ENCODE measurements around the gene CASP6.

CASP6 gene

DNA sequence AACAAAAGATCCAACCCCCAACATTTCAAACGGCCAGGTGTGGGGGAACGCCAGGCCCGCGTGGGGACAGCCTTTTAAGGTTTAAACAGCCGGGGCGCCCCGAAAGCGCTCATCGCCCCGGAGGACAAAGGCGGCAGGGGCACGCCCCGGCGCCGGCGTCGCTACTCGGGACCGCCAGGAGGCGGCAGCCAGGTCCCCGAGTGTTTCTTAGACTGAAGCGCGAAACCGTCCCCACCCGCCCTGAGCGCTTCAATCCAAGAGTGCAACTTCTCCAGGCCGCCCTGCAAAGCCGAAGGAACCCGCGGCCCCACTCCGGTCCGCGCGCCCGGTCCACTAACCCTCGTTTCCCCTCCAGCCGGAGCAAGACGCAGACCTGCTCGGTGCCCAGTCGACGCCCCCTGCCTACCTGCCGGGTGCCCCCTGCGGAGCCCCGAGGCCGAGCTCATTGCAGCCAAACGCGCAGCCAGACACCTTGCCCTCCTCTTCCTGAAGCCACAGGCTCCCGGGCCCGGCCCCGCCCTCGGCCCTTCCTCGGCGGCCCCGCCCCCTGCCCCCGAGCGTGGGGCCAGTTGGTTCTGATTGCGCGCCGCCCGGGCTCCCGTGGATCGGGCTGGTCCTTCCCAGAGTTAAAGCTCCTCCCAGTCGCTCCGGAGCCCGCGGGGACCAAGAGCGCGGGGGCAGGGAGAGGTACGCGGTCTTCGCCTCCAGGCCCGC, at the start of gene CASP6:
Gene CASP6 (minus strand): TSS at position 496 of the 714 bp plus-strand sequence. CDS start 50 bp downstream, at position 446.
- DNase-seq (ENCODE audit: low read depth): no peak

DNA sequence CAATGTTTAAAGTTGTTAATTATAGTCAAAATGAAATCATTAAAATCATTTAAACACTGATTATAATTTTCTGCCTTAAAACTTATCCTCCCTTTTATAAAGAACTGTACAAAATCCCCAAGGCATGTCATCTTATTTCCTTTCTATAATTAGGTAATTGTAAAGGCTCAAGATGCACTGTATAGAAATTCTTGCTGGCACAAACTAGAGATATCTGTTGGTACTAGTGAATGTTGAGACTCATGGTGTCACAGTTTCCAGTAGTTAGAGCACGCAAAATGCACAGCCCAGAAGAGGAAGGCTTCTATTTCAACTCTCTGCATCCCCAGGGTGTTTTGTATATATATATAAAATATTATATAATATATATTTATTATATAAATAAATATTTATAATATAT, 49.3 kb upstream of the CASP6 start:
- no peak for DNase-seq (ENCODE audit: low read depth)

DNA sequence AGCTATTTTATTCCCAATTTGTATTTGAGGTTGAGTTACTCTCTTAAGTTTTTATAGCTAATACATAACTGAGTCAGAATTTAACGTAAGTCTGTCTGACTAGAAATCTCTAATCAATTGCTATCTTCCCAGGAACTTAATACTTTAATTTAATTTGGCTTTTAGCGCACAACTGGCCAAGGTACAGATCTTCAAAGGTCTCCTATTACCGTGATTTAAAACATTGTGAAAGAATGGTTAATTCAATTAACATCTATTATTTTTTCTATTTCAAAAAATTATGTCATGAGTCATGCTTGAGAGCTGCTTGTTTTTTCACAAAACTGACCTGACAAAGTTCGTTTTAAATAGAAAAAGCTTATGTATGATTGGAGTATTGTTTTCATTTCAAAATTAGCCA, 48.6 kb upstream of the CASP6 start:
- DNase-seq (ENCODE audit: low read depth): no peak

DNA sequence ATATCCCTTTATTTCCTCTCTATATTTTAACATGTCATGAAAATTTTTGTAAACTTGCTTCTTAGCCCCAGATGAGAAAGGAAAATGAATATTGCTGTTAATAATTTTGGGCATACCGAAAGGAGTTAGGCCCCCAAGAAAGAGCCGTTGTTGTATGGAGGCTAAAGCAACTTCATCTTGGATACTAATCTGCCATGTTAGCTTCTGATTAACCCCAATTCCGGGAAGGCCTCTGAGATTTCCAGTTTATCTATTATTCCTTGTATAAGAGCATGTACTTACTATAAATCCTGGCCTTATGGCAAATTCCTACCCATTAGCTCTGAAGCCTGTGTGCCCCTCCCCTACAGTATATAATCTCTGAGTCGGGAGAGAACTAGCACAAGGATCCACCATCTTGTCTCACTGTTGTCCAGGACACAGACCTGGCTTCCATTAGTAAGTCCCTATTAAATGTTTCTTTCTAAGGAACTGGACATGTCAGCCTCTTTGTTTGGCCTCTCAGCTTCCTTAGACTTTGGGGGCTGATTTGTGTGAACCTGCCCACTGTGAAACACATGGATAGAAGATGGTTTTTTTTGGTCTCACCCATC, 47.5 kb upstream of the CASP6 start:
- no peak for DNase-seq (ENCODE audit: low read depth)

DNA sequence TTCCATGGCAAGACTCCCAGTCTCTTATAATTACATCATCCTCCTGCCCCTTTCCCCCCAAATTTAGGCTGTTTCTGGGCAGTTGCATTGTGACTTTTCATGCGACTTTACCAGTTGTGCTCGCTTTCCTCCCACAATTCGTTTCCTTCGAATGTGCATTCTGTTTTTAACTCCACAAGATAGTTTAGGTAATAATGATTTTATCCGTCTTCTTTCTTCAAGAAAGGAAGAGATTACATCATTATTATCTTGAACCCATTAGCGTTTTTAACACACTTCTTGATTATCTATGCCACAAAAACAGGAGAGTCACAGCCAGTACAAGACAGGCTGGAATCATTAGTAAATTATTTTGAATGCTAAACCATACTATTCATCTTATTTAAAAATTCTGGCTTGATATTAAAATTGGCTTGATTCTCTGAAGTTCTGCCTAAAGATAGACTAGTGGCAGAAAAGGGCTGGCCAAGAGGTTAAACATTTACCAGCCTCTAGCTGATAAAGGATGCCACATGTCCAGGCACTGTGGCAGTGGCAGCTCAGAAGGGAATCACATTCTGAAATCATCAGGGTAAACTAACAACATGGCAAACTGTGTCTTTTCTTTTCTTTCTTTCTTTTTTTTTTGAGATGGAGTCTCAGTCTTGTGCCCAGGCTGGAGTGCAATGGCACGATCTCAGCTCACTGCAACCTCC, 46.3 kb upstream of the CASP6 start:
- DNase-seq (ENCODE audit: low read depth): no peak

DNA sequence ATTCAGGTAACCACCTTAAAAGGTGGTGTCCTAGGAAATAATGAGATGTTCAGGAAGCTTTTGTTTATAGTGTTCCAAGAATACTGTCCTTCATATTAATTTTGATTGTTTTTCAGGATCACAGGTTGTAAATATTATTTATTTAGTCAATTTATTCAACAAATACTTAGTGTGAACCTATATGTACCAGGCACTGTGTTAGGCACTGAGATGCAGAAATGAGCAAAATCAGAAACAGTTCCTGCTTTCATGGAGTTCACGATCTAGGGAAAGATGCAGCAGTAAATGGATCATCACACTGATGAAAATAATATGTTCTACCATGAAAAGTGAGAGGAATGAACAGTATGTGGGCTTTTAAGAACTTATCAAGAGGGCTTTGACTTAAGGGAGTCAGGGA, 44.9 kb upstream of the CASP6 start:
- no peak for DNase-seq (ENCODE audit: low read depth)

DNA sequence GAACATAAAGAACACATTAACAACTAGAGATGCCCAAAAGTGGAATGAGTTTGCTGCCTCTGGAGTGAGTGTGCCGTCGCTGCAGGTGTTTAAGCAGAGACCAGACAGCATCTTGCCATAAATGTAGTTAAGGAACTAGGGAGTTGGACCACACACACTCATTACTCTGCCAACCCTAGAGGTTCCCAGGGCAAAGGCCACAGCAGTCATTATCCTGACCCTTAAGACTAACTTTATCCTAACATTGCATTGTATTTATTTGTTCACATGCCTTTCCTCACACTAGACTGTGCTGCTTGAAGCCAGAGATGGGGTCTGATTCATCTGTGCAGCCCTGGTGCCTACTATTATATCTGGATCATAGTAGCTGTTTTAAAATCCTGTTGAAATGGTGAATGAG, 43.5 kb upstream of the CASP6 start:
- no peak for DNase-seq (ENCODE audit: low read depth)

DNA sequence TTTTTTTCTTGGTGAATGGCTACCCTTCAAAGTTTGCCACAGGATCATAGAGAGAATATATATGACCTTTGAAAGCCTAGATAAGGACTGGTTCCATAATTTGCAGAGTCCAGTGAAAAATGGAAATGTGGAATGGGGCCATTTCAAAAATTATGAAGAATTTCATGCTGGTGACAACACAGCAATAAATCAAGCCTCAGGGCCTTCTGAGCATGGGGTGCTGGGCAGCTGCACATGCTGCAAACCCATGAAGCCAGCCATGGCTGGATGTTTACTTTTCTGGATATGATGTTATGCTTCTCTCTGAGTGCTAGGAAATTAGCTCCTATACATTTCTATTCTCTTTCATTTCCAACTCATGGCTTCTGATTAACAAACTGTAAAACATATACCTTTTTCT, 42.6 kb upstream of the CASP6 start:
- DNase-seq (ENCODE audit: low read depth): no peak

DNA sequence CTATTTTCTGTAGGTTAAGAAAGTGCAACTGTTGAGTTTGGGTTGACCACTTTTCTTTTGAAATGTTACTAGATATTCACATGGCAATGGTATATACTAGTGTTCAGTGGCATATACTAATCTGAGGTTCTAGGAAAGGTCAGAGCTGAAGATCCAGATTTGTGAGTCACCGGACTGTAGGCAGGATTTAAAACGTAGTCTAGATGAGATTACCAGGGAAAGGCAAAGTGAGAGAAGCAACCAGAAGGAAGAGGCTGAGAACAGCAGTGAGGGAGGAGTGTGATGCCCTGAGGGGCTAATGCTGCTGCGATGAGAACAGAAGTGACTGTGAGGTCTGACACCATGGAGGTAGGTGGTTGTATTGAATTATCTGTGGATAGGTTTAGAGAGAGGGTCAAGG, 36.3 kb upstream of the CASP6 start:
- no peak for DNase-seq (ENCODE audit: low read depth)

DNA sequence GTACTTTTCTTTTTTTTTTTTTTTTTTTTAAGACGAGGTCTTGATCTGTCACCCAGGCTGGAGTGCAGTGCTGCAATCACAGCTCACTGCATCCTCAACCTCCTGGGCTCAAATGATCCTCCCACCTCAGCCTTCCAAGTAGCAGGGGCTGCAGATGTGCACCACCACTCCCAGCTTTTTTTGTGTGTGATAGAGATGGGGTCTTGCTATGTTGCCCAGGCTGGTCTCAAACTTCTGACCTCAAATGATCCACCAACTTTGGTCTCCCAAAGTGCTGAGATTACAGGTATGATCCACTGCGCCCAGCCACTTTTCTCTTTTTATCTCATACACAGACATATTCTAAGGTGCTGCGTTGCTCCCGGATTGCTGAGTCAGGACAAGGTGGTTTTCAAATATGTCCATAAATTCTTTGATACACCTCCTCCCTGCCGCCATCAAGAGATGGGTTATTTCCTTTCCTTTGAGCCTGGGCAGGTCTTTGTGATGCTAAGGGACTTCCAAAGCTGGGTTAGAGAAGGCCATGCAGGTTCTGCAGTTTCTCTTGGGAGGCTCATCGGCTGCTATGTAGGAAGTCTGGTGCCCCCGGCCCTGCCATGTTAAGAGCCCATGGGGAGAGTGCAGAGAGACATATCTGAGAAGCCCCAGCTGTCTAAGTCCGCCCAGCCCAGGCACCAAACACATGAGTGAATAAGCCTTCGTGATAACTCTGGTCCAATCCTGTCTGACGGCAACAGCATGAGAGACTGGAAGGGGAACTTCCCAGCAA, 35.0 kb upstream of the CASP6 start:
- DNase-seq (ENCODE audit: low read depth): no peak

DNA sequence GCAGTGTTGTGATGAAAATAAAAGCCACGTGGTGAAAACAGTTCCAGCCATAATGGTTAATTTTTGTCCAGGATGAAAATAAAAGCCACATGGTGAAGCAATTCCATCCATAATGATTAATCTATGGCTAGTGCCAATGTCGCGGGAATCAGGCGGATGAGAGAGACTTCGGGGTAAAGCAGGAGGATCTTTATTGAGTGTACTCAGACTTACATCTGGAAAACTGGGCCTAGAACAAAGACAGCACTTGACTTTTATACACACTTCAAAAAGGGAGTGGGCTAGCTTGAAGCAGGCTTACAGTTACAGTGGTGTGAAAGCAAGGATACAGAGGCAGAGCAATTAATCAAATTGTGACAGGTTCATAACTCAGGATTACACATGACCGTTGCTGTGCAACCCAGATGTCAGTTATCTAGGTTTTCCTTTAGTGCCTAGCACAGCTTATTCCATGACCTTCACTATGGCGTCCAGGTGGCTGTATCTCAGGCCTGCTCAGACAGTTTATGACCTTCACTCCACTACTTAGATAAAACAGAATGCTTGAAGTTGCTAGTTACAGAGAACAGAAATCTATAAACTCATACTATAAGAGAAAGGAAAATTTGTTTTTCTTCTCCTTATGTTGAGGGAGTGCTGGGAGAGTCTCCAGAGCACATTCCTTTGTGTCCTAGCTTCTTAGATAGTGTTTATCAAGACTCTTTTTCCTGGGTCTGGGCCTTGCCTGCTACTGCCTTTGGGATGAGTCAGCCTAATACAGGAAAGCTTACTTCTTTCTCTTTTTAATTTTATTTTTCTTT, 32.5 kb upstream of the CASP6 start:
- DNase-seq (ENCODE audit: low read depth): no peak

DNA sequence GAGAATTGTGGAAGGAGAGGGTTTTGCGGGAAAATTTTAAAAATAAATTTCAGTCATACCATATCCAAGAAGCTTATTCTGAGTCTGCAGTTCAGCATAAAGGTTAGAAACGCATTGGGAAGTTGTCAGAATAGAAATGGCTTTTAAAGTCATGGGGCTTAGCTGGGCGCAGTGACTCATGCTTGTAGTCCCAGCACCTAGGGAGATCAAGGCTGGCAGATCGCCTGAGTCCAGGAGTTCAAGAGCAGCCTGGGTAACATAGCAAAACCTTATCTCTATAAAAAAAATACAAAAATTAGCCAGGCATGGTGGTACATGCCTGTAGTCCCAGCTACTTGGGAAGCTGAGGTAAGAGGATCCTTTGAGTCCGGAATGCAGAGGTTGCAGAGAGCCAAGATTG, 30.5 kb upstream of the CASP6 start:
- DNase-seq (ENCODE audit: low read depth): no peak

DNA sequence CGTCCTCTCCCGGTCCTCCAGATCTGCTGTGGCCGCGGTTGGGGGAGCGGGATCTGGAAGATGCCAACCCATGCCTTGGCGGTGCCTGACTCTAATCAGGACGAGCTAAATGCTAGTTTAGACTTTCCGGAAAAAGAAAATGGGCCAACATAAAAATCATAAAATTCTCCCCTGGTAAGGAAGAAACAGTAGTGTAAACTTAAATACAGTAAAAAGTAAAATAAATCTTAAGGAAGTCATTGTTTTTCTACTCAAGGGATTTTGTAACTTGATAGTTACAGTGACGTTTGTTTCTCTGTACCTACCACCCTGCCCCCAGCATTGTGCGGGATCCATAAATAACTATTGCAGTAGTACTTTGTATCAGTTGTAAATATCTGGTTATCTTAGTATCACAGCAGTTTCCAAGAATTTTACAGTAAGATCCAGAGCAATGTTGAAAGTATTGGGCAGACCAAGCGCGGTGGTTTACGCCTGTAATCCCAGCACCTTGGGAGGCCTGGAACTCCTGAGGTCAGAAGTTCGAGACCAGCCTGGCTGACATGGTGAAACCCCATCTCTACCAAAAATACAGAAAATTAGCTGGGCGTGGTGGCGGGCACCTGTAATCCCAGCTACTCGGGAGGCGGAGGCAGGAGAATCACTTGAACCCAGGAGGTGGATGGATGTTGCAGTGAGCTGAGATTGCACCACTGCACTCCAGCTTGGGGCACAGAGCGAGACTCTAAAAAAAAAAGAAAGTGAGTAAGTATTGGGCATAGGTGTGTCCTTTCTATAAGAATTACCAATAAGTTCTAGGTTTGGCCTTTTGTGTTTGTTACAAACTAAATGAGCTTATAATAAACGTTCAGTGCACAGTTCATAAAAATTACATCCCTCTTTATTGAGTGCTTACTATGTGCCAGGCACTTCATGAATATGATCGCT, 27.6 kb upstream of the CASP6 start:
- no peak for DNase-seq (ENCODE audit: low read depth)

DNA sequence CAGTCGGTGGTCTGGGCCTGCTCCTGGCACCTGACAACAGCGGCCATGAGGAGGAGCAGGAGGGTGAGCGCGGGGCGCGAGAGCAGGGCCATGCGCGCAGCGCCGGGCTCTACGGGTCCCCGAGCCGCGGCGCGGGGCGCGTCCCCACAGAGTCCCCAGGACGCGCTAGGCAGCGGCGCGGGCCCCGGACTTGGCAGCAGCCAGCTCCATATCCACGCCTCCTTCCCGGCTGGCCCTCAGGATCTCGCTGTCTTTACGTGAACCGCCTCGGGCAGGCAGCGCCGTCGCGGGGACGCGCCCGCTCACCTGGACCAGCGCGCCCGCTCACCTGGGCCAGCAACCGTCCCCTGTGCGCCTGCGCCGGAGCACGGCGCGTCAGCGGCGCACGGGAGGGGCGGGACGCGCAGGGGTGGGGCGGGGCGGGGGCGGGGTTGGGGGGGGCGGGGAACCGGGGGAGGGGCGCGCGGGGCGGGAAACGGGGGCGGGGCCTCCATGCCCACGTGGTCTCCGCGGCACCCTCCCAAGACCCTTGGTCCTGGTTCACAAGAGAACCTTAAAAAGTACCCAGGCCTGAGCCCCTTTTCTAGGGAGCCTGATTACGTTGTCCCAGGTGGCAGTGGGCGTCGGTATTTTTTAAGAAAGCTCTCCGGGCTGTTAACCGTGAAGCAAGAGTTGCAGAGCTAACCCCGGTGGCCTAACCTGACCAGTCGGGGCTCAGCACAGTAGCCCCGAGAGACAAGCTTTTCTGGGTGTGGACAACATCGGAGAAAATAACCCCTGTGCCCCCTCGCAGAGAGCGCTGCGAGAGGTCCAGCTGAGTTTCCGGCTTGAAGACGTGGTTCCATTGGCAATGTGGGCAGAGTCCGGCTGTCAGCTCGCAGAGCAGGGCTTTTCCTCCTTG, 26.7 kb upstream of the CASP6 start, which contains the start of gene PLA2G12A:
Gene PLA2G12A (minus strand): TSS at position 353 of the 901 bp plus-strand sequence. CDS start 261 bp downstream, at position 92.
- DNase-seq (ENCODE audit: low read depth): no peak

DNA sequence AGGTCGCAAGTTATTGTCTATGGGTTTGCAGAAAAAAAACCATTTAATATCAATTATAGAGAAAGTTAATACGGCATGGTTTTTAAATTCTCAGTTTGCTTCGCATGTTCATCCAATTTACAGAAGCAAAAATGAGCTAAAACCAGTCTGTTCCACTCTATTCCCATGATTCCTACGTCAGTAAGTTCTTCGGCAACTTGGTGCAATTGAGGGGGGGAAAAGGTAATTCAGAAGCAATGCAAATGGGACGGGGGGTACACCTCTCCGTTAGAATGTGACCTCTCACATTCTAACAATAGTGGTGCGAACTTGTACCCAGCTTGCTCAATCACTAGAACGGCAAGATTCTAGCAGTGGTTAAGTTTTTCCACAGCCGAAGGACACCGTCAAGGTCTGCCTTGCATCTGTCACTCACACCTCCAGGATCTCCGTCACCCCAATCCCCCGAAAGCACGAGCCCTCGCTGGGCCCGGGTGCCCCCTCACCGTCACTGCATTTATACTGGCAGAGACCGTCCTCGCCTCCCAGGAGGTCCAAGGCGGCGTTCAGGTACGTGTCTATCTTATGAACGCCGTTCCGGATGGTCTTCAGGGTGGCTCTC, 26.0 kb upstream of the CASP6 start:
- DNase-seq (ENCODE audit: low read depth): no peak

DNA sequence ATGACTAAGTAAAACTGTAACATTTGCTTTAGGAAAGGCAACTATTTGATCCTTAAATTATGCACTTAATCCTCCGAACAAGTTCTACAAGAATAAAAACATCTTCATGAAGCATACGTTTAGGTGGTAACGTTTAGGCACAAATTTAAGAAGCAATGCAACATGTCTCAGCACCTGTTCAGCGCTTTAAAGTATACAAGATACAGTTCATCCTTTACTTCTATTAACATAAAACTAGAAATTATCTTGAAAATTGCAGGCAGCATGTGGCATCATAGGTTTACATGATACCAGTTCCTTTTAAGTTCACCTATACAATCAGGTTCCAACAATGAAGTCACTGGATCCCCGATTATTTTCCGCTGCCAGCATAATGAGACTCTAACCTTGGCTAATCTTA, 25.1 kb upstream of the CASP6 start:
- DNase-seq (ENCODE audit: low read depth): no peak

DNA sequence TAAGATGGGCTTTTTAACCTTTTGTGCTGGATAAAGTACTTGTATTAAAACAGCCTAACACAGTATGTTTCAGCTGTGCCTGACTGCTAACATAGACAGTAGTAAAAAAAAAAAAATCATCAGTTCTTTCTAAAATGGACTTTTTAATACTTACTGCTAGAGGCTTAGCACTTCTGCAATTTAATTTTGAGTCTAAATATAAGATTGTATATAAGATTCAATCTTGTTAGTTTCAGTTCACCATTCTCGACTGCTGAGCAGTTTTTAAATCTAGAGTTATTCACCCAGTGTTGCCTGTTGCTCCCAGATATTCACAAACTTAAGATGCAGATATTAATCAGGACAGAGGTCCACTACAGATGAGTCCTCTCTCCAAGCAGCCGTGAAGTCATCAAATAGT, 19.9 kb upstream of the CASP6 start:
- DNase-seq (ENCODE audit: low read depth): no peak

DNA sequence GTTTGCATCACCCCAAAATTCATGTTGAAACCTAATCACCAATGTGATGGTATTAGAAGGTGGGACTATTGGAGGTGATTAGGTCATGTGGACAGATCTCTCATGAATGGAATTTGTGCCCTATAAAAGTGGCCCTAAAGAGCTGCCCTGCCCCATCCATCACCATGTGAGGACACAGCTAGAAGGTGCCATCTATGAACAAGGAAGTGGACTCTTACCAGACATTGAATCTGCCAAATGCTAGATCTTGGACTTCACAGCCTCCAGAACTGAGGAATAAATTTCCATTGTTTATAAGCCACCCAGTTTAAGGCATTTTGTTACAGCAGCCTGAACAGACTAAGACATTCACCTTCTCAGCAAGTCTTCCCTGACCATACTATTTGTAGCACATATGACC, 19.1 kb upstream of the CASP6 start:
- no peak for DNase-seq (ENCODE audit: low read depth)

DNA sequence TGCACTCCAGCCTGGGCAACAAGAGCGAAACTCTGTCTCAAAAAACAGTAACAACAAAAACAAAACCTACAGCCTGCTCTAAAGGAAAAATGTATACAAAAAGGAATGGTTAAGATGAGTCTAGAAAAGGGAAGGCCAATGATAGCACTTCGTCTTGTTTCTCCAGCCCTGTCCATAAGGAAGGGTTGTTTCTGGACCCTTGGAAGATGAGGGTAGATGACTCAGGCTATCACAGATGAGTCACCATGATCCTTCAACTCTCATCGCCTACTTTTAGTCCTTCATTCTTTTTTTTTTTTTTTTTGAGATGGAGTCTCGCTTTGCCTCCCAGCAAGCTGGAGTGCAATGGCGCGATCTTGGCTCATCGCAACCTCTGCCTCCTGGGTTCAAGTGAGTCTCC, 17.8 kb upstream of the CASP6 start:
- no peak for DNase-seq (ENCODE audit: low read depth)

All from non-pigmented ciliary epithelial cell (primary cell).